DMS53 treated with DMSO at 0.1 percent for 48 hours (cell line): ENCODE data around the gene RMI2.

Experiments
- DNase-seq: peaks from one replicate; lab custom pipeline; 2025; ENCODE audit not compliant: unreplicated experiment; lab: John Stamatoyannopoulos, UW

The RMI2 gene

GRCh38 chr16:11327277-11328171 is 17.7 kb upstream of the RMI2 start:
- DNase-seq: no peak

GRCh38 chr16:11328172-11329070 is 16.8 kb upstream of the RMI2 start:
- no peak for DNase-seq

- no peak for DNase-seq
Observed at GRCh38 chr16:11329071-11329491, 16.2 kb upstream of the RMI2 start.

- no peak for DNase-seq
Observed at GRCh38 chr16:11329891-11330290, 15.4 kb upstream of the RMI2 start.

GRCh38 chr16:11330526-11331237 is 14.6 kb upstream of the RMI2 start:
- no peak for DNase-seq

GRCh38 chr16:11331967-11332366 is 13.3 kb upstream of the RMI2 start:
- no peak for DNase-seq

- DNase-seq: no peak
Observed at GRCh38 chr16:11333010-11333409, 12.2 kb upstream of the RMI2 start.

- no peak for DNase-seq
Observed at GRCh38 chr16:11333702-11334101, 11.6 kb upstream of the RMI2 start.

GRCh38 chr16:11334831-11335404 is 10.3 kb upstream of the RMI2 start:
- no peak for DNase-seq

- DNase-seq: no peak
Observed at GRCh38 chr16:11339075-11339474, 6.2 kb upstream of the RMI2 start.

- no peak for DNase-seq
Observed at GRCh38 chr16:11340710-11341109, 4.5 kb upstream of the RMI2 start.

GRCh38 chr16:11341371-11341770 is 3.9 kb upstream of the RMI2 start:
- DNase-seq: no peak

GRCh38 chr16:11342021-11342855 is 3.0 kb upstream of the RMI2 start:
- no peak for DNase-seq

GRCh38 chr16:11346700-11347319 is 1.6 kb downstream of the RMI2 start:
- no peak for DNase-seq

GRCh38 chr16:11347831-11348230 is 2.6 kb downstream of the RMI2 start:
- no peak for DNase-seq

GRCh38 chr16:11348737-11349598 is 3.7 kb downstream of the RMI2 start:
- no peak for DNase-seq

GRCh38 chr16:11349599-11350276 is 4.5 kb downstream of the RMI2 start:
- no peak for DNase-seq

GRCh38 chr16:11350519-11350918 is 5.3 kb downstream of the RMI2 start:
- DNase-seq: no peak
